GM12872 (cell line): ENCODE measurements around the gene DGKQ.

Experiments used
- CTCF ChIP-seq: IDR thresholded peaks from 3 replicates; pipeline ENCODE4 v1.5.1; 2011; ENCODE audit warnings: low read depth, mild to moderate bottlenecking, low read length, moderate library complexity; ENCODE audit not compliant: insufficient read depth

DGKQ gene

GRCh38 chr4:925171-925570 lies 48.2 kb downstream of the DGKQ start:
- no peak for TF ChIP-seq CTCF

GRCh38 chr4:924107-925096 lies 49.0 kb downstream of the DGKQ start:
- no peak for TF ChIP-seq CTCF

- no peak for TF ChIP-seq CTCF
These were observed 51.5 kb downstream of the DGKQ start for GRCh38 chr4:921830-922331.

GRCh38 chr4:917992-918391 lies 55.4 kb downstream of the DGKQ start:
- no peak for TF ChIP-seq CTCF

GRCh38 chr4:917466-917865 lies 55.9 kb downstream of the DGKQ start:
- no peak for TF ChIP-seq CTCF

- TF ChIP-seq CTCF: no peak
These were observed 57.8 kb downstream of the DGKQ start for GRCh38 chr4:915595-915994.

GRCh38 chr4:915041-915474 lies 58.3 kb downstream of the DGKQ start:
- no peak for TF ChIP-seq CTCF
